HepG2 (cell line): ENCODE measurements around the gene MGAT1. TPM values are rescaled to one million over a fixed set of nuclear protein-coding genes. Genes with fewer than 3 reads are reported as not detected.
A peak's percentile ranks its signal among the peaks of the same experiment; 100 is the strongest.

Experiments
- ATRX ChIP-seq: sonication (generic); formaldehyde crosslinking; IDR thresholded peaks from 2 replicates; pipeline ENCODE4 v1.4.0; 2020; ENCODE audit warnings: missing genetic modification reagents, borderline replicate concordance
- HOXA9 ChIP-seq: sonication (generic); formaldehyde crosslinking; IDR thresholded peaks from 2 replicates; pipeline ENCODE4 v1.8.1; 2022; ENCODE audit warnings: missing genetic modification reagents, mild to moderate bottlenecking, moderate library complexity, borderline replicate concordance
- ISX ChIP-seq: sonication (generic); formaldehyde crosslinking; conservative IDR thresholded peaks from 2 replicates; pipeline ENCODE4 v1.5.0; 2020; ENCODE audit warnings: missing genetic modification reagents
- SIN3B ChIP-seq: fragments of 150-350 bp; IDR thresholded peaks from 2 replicates; pipeline ENCODE4 v1.6.1; 2014; ENCODE audit warnings: low read length
- SRSF1 ChIP-seq: fragments of 200-400 bp; formaldehyde crosslinking; optimal IDR thresholded peaks from 2 replicates; pipeline ENCODE3; 2017; ENCODE audit warnings: mild to moderate bottlenecking, low read depth, low read length, moderate library complexity
- TBX2 ChIP-seq: sonication (generic); formaldehyde crosslinking; IDR thresholded peaks from 2 replicates; pipeline ENCODE4 v1.5.0; 2020; ENCODE audit warnings: missing genetic modification reagents, mild to moderate bottlenecking, borderline replicate concordance
- ZNF142 ChIP-seq: sonication (generic); formaldehyde crosslinking; IDR thresholded peaks from 2 replicates; pipeline ENCODE4 v1.4.0; 2020; ENCODE audit warnings: missing genetic modification reagents
- ZNF446 ChIP-seq: sonication (generic); formaldehyde crosslinking; IDR thresholded peaks from 2 replicates; pipeline ENCODE4 v1.5.0; 2020; ENCODE audit warnings: mild to moderate bottlenecking, missing genetic modification reagents
- polyA plus RNA-seq, 8 experiments: library from polyadenylated mRNA; depleted of rRNA in 3 of 8; stranded (reverse) in 7 of 8; unstranded in 1 of 8; fragments of >200 nt; fragmentation: Illumina TruSeq in 4 of 8; extraction: Trizol in 4 of 8; gene quantifications; 2 replicates each; pipeline versions ENCODE4 v1.2.1 to v1.2.3, GENCODE V29; 2011 to 2016; ENCODE audit warnings: low read depth in 4 of 8, missing spikeins in 1 of 8, mixed read lengths in 1 of 8; ENCODE audit not compliant: insufficient read depth in 1 of 8
- total RNA-seq, 5 experiments: library from RNA; depleted of rRNA; stranded (reverse); fragments of >200 nt; fragmentation: Illumina TruSeq; extraction: Trizol; gene quantifications; 2 replicates each; pipeline ENCODE4 v1.2.3, GENCODE V29; 2016; ENCODE audit warnings: low read depth in 1 of 5
- TF ChIP-seq, protein P1 (sequence below): sonication (generic); formaldehyde crosslinking; IDR thresholded peaks from 2 replicates; pipeline ENCODE4 v1.8.0; 2022; ENCODE audit warnings: mild to moderate bottlenecking, missing genetic modification reagents; ENCODE audit not compliant: insufficient replicate concordance
- TF ChIP-seq, protein P2 (sequence below): sonication (generic); formaldehyde crosslinking; conservative IDR thresholded peaks from 2 replicates; pipeline ENCODE4 v1.4.0; 2020; ENCODE audit warnings: mild to moderate bottlenecking, missing genetic modification reagents, moderate library complexity

The MGAT1 gene
- total and polyA plus RNA-seq, 2 of the 13 experiments (the other 11 are each of a cell fraction or from before 2014, with no cell fraction given) = 50.1 to 55.3 TPM

- TF ChIP-seq ATRX (CRISPR knock-in tag) (no peak), SIN3B (no peak), HOXA9 (CRISPR knock-in tag) (0 out of 2 replicates have a peak, but pooled peaks have one; percentile 17), SRSF1 (no peak), ISX (CRISPR knock-in tag) (no peak), ZNF142 (CRISPR knock-in tag) (no peak), ZNF446 (CRISPR knock-in tag) (peak; percentile 87), TBX2 (CRISPR knock-in tag) (no peak)
- TF ChIP-seq, protein P1, sequence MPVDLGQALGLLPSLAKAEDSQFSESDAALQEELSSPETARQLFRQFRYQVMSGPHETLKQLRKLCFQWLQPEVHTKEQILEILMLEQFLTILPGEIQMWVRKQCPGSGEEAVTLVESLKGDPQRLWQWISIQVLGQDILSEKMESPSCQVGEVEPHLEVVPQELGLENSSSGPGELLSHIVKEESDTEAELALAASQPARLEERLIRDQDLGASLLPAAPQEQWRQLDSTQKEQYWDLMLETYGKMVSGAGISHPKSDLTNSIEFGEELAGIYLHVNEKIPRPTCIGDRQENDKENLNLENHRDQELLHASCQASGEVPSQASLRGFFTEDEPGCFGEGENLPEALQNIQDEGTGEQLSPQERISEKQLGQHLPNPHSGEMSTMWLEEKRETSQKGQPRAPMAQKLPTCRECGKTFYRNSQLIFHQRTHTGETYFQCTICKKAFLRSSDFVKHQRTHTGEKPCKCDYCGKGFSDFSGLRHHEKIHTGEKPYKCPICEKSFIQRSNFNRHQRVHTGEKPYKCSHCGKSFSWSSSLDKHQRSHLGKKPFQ (CRISPR knock-in tag) = no peak
- TF ChIP-seq, protein P2, sequence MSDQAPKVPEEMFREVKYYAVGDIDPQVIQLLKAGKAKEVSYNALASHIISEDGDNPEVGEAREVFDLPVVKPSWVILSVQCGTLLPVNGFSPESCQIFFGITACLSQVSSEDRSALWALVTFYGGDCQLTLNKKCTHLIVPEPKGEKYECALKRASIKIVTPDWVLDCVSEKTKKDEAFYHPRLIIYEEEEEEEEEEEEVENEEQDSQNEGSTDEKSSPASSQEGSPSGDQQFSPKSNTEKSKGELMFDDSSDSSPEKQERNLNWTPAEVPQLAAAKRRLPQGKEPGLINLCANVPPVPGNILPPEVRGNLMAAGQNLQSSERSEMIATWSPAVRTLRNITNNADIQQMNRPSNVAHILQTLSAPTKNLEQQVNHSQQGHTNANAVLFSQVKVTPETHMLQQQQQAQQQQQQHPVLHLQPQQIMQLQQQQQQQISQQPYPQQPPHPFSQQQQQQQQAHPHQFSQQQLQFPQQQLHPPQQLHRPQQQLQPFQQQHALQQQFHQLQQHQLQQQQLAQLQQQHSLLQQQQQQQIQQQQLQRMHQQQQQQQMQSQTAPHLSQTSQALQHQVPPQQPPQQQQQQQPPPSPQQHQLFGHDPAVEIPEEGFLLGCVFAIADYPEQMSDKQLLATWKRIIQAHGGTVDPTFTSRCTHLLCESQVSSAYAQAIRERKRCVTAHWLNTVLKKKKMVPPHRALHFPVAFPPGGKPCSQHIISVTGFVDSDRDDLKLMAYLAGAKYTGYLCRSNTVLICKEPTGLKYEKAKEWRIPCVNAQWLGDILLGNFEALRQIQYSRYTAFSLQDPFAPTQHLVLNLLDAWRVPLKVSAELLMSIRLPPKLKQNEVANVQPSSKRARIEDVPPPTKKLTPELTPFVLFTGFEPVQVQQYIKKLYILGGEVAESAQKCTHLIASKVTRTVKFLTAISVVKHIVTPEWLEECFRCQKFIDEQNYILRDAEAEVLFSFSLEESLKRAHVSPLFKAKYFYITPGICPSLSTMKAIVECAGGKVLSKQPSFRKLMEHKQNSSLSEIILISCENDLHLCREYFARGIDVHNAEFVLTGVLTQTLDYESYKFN = no peak
Measured at GRCh38 chr5:180810959-180811622, 8.5 kb upstream of the MGAT1 start (continued).
